Astrocyte of the spinal cord (primary cell): ENCODE results near the gene CDC42EP3.

Source experiments
- DNase-seq: peaks from one replicate; pipeline ENCODE4 v3.0.0; 2011; ENCODE audit warnings: low read depth, low spot score
- H3K4me3 ChIP-seq: 2 replicates; pipeline ENCODE4 v1.5.1; 2011; ENCODE audit warnings: low read depth, mild to moderate bottlenecking, low read length, moderate library complexity
- in situ Hi-C: cut with HindIII; loops from 2 replicates; pipeline ENCODE4 v1.10.0; 2017; ENCODE audit warnings: low sequenced_read_pairs
- TF ChIP-seq, protein P1 (sequence below): IDR thresholded peaks from 2 replicates; pipeline ENCODE4 v1.5.1; 2012; ENCODE audit warnings: low read depth, mild to moderate bottlenecking, low read length, inconsistent platforms

CDC42EP3 gene

DNA sequence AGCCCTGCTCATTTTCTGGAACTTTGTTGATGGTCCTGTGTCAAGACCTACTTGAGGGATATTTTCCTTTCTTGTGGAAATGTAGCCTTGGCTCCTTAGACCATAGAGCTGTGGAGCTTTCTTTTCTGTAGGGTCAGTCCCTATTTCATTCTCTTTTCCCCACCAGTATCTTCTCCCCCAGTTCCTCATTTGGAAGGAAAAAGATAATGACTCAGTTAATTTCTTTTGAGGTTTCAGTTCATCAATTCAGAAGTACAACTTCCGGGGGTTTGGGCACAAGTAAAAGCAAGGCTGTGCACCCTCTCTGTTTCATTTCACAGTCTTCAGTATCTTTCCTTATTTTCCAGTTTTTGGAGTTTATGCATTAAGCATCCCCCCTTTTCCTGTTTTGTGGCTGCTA lies 70.7 kb downstream of the CDC42EP3 start:
- no peak for DNase-seq
- in situ Hi-C loops = no loop called here
- H3K4me3 ChIP-seq = no peak overlapping the region
- TF ChIP-seq, protein P1, sequence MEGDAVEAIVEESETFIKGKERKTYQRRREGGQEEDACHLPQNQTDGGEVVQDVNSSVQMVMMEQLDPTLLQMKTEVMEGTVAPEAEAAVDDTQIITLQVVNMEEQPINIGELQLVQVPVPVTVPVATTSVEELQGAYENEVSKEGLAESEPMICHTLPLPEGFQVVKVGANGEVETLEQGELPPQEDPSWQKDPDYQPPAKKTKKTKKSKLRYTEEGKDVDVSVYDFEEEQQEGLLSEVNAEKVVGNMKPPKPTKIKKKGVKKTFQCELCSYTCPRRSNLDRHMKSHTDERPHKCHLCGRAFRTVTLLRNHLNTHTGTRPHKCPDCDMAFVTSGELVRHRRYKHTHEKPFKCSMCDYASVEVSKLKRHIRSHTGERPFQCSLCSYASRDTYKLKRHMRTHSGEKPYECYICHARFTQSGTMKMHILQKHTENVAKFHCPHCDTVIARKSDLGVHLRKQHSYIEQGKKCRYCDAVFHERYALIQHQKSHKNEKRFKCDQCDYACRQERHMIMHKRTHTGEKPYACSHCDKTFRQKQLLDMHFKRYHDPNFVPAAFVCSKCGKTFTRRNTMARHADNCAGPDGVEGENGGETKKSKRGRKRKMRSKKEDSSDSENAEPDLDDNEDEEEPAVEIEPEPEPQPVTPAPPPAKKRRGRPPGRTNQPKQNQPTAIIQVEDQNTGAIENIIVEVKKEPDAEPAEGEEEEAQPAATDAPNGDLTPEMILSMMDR = no peak

DNA sequence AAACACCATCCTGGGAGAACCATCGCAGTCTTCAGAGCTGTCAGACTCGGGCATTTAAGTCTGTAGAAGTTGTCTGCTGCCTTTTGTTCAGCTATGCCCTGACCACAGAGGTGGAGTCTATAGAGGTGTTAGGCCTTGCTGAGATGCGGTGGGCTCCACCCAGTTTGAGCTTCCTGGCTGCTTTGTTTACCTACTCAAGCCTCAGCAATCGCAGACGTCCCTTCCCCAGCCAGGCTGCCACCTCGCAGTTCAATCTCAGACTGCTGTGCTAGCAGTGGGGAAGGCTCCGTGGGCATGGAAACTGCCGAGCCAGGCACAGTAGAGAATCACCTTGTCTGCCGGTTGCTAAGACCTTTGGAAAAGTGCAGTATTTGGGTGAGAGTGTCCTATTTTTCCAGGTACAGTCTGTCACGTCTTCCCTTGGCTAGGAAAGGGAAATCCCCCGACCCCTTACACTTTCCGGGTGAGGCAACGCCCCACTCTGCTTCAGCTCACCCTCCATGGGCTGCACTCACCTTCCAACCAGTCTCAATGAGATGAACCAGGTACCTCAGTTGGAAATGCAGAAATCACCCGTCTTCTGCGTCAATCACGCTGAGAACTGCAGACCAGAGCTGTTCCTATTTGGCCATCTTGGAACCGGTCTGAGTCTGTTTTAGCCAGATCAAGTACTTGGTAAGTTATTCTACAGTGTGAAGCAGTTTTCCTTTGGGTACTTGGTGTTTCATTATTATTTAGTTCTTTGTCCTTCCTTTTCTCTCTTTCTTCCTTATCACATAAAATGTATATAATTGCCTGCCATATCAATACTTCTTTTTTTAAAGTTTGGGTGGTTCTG lies 71.5 kb downstream of the CDC42EP3 start:
- no peak for DNase-seq
- H3K4me3 ChIP-seq = no peak overlapping the region
- TF ChIP-seq, protein P1 = no peak
- in situ Hi-C loops = no loop called here

DNA sequence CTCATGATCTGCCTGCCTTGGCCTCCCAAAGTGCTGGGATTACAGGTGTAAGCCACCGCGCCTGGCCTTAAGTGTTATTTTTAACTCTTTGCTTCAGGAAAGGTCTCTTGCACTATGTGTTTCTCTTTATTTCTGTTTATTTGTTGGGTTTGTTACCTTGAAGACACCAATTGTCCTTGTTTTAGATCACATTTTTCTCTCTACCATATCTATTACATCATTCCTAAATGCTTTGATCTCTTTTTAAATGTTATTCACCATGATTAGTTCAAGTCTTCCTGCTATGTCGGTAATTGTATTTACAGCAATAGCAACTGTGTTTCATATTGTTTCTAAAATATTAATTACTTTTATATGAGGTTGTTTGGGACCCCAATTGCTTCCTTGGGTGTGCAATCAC lies 77.7 kb downstream of the CDC42EP3 start:
- TF ChIP-seq, protein P1 = no peak
- DNase-seq = no peak
- in situ Hi-C loops = no loop called here
- H3K4me3 ChIP-seq = no peak overlapping the region

DNA sequence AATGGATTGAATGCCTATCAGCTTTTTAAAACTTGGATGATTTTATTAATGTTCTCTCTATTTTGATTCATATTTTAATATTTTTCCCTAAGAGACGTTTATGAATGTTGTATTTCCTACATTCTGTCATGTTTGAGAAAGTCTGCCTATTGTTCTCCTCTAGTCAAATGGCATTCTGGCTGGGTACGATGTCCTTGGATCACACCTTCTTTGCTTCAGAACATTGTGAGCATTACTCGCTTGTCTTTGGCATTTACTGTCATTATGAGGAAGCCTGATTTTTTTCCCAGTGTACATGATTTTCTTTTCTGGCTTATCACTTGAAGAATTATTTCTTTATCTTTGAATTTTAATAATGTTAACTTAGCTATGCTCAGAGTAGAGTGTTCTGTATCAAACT lies 78.4 kb downstream of the CDC42EP3 start:
- in situ Hi-C loops = no loop called here
- TF ChIP-seq, protein P1 = no peak
- H3K4me3 ChIP-seq = no peak overlapping the region
- DNase-seq = no peak
